Measurements from ENCODE around the gene STXBP5L.

DNA sequence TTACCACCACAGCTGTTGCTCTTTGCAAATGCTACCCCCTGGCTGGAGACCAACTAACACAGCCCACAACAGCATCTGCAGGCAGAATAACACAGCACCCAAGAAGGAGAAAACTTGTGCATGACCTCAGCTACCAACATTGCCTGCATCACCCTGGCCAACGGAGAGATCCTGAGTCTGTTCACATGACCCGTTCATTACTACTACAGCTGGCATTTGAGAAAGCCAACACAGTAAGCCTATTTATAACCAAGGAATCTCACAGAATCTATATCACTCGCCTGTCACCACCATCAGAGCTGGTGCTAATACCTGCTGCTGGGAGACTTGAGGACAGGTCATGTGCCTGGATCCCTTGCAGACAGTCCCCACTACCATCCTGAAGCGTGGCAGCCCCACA lies 422.6 kb downstream of the STXBP5L start:
- TF ChIP-seq, protein P1, sequence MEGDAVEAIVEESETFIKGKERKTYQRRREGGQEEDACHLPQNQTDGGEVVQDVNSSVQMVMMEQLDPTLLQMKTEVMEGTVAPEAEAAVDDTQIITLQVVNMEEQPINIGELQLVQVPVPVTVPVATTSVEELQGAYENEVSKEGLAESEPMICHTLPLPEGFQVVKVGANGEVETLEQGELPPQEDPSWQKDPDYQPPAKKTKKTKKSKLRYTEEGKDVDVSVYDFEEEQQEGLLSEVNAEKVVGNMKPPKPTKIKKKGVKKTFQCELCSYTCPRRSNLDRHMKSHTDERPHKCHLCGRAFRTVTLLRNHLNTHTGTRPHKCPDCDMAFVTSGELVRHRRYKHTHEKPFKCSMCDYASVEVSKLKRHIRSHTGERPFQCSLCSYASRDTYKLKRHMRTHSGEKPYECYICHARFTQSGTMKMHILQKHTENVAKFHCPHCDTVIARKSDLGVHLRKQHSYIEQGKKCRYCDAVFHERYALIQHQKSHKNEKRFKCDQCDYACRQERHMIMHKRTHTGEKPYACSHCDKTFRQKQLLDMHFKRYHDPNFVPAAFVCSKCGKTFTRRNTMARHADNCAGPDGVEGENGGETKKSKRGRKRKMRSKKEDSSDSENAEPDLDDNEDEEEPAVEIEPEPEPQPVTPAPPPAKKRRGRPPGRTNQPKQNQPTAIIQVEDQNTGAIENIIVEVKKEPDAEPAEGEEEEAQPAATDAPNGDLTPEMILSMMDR (IDR thresholded peaks at IDR 0.05 in 2 of 3, conservative IDR thresholded peaks at IDR 0.05 in 1 of 3; ENCODE audit: control insufficient read depth in 2 of 3, extremely low read depth in 1 of 3, insufficient read depth in 1 of 3, low read depth in 3 of 3, low read length in 3 of 3): no peak
- TF ChIP-seq POLR2A (IDR thresholded peaks at IDR 0.05; ENCODE audit: low read depth, low read length): no peak
- no peak for TF ChIP-seq GABPA (IDR thresholded peaks at IDR 0.05; ENCODE audit: low read depth)
- TF ChIP-seq RUNX3 (IDR thresholded peaks at IDR 0.05; ENCODE audit: low read length): no peak
- TF ChIP-seq, protein P2, sequence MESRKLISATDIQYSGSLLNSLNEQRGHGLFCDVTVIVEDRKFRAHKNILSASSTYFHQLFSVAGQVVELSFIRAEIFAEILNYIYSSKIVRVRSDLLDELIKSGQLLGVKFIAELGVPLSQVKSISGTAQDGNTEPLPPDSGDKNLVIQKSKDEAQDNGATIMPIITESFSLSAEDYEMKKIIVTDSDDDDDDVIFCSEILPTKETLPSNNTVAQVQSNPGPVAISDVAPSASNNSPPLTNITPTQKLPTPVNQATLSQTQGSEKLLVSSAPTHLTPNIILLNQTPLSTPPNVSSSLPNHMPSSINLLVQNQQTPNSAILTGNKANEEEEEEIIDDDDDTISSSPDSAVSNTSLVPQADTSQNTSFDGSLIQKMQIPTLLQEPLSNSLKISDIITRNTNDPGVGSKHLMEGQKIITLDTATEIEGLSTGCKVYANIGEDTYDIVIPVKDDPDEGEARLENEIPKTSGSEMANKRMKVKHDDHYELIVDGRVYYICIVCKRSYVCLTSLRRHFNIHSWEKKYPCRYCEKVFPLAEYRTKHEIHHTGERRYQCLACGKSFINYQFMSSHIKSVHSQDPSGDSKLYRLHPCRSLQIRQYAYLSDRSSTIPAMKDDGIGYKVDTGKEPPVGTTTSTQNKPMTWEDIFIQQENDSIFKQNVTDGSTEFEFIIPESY (IDR thresholded peaks at IDR 0.05): no peak
- TF ChIP-seq, protein P3, sequence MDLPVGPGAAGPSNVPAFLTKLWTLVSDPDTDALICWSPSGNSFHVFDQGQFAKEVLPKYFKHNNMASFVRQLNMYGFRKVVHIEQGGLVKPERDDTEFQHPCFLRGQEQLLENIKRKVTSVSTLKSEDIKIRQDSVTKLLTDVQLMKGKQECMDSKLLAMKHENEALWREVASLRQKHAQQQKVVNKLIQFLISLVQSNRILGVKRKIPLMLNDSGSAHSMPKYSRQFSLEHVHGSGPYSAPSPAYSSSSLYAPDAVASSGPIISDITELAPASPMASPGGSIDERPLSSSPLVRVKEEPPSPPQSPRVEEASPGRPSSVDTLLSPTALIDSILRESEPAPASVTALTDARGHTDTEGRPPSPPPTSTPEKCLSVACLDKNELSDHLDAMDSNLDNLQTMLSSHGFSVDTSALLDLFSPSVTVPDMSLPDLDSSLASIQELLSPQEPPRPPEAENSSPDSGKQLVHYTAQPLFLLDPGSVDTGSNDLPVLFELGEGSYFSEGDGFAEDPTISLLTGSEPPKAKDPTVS (IDR thresholded peaks at IDR 0.05; ENCODE audit: low read depth, low read length): no peak
- no peak for TF ChIP-seq CREM (IDR thresholded peaks at IDR 0.05; ENCODE audit: low read depth)
- TF ChIP-seq TBL1XR1 (IDR thresholded peaks at IDR 0.05; ENCODE audit: low read depth, low read length): no peak
- TF ChIP-seq RAD21 (IDR thresholded peaks at IDR 0.05; ENCODE audit: insufficient read depth, low read depth, low read length): no peak
- TF ChIP-seq, protein P4, sequence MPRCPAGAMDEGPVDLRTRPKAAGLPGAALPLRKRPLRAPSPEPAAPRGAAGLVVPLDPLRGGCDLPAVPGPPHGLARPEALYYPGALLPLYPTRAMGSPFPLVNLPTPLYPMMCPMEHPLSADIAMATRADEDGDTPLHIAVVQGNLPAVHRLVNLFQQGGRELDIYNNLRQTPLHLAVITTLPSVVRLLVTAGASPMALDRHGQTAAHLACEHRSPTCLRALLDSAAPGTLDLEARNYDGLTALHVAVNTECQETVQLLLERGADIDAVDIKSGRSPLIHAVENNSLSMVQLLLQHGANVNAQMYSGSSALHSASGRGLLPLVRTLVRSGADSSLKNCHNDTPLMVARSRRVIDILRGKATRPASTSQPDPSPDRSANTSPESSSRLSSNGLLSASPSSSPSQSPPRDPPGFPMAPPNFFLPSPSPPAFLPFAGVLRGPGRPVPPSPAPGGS (IDR thresholded peaks at IDR 0.05; ENCODE audit: borderline replicate concordance, insufficient read depth, low read depth, low read length, poor library complexity, severe bottlenecking): no peak
- TF ChIP-seq ZZZ3 (IDR thresholded peaks at IDR 0.05; ENCODE audit: control insufficient read depth, insufficient read length, low read depth): no peak
- TF ChIP-seq SMC3 (IDR thresholded peaks at IDR 0.05; ENCODE audit: borderline replicate concordance, low read length): no peak
